ENCODE results near the gene CDC42EP3.

The CDC42EP3 gene

GRCh38 chr2:37630776-37631175 lies 40.7 kb downstream of the CDC42EP3 start:
- Mint-ChIP-seq H3K36me3 (ENCODE audit: low read depth) (no peaks in the 10 kb centered on the region), H3K27ac (no peak overlapping the region), H3K4me3 (no peak overlapping the region), H3K27me3 (ENCODE audit: low read depth, poor library complexity) (no peaks in the 10 kb centered on the region), H3K9me3 (no peaks in the 10 kb centered on the region), H3K4me1 (no peaks in the 10 kb centered on the region)
- TF ChIP-seq, protein P1, sequence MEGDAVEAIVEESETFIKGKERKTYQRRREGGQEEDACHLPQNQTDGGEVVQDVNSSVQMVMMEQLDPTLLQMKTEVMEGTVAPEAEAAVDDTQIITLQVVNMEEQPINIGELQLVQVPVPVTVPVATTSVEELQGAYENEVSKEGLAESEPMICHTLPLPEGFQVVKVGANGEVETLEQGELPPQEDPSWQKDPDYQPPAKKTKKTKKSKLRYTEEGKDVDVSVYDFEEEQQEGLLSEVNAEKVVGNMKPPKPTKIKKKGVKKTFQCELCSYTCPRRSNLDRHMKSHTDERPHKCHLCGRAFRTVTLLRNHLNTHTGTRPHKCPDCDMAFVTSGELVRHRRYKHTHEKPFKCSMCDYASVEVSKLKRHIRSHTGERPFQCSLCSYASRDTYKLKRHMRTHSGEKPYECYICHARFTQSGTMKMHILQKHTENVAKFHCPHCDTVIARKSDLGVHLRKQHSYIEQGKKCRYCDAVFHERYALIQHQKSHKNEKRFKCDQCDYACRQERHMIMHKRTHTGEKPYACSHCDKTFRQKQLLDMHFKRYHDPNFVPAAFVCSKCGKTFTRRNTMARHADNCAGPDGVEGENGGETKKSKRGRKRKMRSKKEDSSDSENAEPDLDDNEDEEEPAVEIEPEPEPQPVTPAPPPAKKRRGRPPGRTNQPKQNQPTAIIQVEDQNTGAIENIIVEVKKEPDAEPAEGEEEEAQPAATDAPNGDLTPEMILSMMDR (IDR thresholded peaks at IDR 0.05) = no peak
- no peak for DNase-seq

GRCh38 chr2:37630301-37630700 lies 41.1 kb downstream of the CDC42EP3 start:
- Mint-ChIP-seq H3K4me1 (no peaks in the 10 kb centered on the region), H3K4me3 (no peak overlapping the region), H3K9me3 (no peaks in the 10 kb centered on the region), H3K27ac (no peak overlapping the region), H3K36me3 (ENCODE audit: low read depth) (no peaks in the 10 kb centered on the region), H3K27me3 (ENCODE audit: low read depth, poor library complexity) (no peaks in the 10 kb centered on the region)
- no peak for DNase-seq
- TF ChIP-seq, protein P1 (IDR thresholded peaks at IDR 0.05) = no peak

DNA sequence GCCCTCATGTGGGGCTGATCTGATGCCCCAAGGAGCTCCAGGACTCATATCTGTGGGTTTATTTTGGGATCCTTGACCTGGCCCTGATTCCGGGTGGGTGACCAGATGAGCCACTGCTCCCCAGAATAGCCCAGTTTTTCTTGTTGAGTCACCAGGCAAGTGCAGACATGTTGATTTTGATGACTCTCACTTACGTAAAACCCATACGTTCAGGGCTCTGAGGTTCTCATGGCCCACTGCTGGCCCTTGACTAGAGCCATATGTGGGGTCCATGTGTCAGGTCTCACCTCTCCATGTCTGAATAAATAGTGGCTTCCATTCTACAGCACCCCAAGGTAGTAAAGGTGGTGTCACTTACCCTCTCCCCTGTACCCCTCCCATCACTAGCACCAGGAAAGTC lies 41.9 kb downstream of the CDC42EP3 start:
- no peak for DNase-seq
- H3K9me3 Mint-ChIP-seq = no peaks in the 10 kb centered on the region
- H3K36me3 Mint-ChIP-seq (ENCODE audit: low read depth) = no peaks in the 10 kb centered on the region
- H3K4me1 Mint-ChIP-seq = no peaks in the 10 kb centered on the region
- no peak overlapping the region for H3K4me3 Mint-ChIP-seq
- TF ChIP-seq, protein P1 (IDR thresholded peaks at IDR 0.05) = no peak
- H3K27me3 Mint-ChIP-seq (ENCODE audit: low read depth, poor library complexity) = no peaks in the 10 kb centered on the region
- H3K27ac Mint-ChIP-seq = no peak overlapping the region

DNA sequence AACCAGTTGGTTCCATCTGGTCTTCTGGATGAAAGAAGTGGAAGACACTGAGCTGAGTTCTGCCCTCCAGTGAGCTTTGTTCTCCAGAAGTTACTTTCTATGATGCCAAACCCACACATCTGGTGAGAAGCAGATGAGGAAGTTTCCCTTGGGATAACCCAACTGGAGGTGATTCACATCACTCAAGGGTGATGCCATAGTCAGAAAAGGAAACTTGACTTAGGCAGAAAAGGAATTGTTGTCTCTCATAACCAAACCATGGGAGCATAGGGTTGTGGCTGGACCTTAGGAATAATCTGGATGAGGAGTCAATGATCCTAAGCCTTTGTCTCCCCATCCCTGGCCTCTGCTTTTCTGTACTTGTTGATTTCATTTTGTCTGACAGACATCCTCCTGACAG lies 43.7 kb downstream of the CDC42EP3 start:
- Mint-ChIP-seq H3K36me3 (ENCODE audit: low read depth) (no peaks in the 10 kb centered on the region), H3K4me1 (no peaks in the 10 kb centered on the region), H3K27ac (no peak overlapping the region), H3K4me3 (no peak overlapping the region), H3K9me3 (no peaks in the 10 kb centered on the region), H3K27me3 (ENCODE audit: low read depth, poor library complexity) (no peaks in the 10 kb centered on the region)
- TF ChIP-seq, protein P1 (IDR thresholded peaks at IDR 0.05) = no peak
- DNase-seq = no peak

DNA sequence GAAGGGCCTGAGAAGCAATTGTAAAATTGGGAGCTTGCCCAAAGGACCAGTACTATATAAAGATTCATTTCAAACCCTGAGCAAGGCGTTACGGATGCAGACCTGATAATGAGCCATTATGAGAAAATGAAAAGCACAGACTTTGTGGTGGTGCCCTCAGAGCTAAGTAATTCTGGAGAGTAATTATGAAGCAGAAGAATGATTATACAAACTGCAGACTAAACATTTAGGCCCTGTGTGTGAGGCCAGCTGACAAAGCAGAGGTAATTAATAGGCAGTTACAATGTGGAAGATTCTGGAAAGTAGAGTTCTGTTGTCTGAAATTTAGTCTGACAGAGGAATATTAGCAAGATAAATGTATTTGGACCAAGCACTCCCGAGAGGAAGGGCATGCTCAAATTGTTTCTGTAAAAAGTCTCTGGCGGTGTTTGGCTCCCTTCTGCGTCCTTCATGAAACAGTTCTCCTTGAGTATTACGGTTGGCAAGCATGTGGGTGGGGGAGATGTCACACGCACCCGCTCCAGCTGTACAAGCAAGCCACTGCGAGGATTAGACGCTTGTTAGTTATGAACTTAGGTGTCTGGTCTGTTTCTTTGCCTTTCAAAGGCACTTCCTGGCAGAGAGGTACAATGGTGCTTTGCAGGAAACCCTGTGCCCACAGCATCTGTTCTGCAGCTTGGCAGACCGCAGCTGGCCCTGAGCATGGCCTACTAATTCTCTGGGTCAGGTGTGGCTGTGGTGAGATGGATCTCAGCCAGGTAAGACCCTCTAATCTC lies 45.5 kb downstream of the CDC42EP3 start:
- no peak for DNase-seq
- TF ChIP-seq, protein P1 (IDR thresholded peaks at IDR 0.05) = no peak
- Mint-ChIP-seq H3K36me3 (ENCODE audit: low read depth) (no peaks in the 10 kb centered on the region), H3K4me1 (no peaks in the 10 kb centered on the region), H3K9me3 (no peaks in the 10 kb centered on the region), H3K27ac (no peak overlapping the region), H3K27me3 (ENCODE audit: low read depth, poor library complexity) (no peaks in the 10 kb centered on the region), H3K4me3 (no peak overlapping the region)

- H3K4me3 Mint-ChIP-seq = no peak overlapping the region
- H3K27me3 Mint-ChIP-seq (ENCODE audit: low read depth, poor library complexity) = no peaks in the 10 kb centered on the region
- H3K4me1 Mint-ChIP-seq = no peaks in the 10 kb centered on the region
- DNase-seq = no peak
- TF ChIP-seq, protein P1 (IDR thresholded peaks at IDR 0.05) = no peak
- H3K36me3 Mint-ChIP-seq (ENCODE audit: low read depth) = no peaks in the 10 kb centered on the region
- no peak overlapping the region for H3K27ac Mint-ChIP-seq
- no peaks in the 10 kb centered on the region for H3K9me3 Mint-ChIP-seq
These were observed 46.3 kb downstream of the CDC42EP3 start for GRCh38 chr2:37625156-37625555.
